GM19025 (cell line): Measurements from ENCODE around the gene CCDC197.

Experiments
- ATAC-seq: cut with Tn5 transposase; IDR thresholded peaks from one replicate; pipeline ENCODE4 v1.9.1; 2021; ENCODE audit warnings: mild to moderate bottlenecking, low read depth, moderate library complexity; ENCODE audit not compliant: unreplicated experiment

CCDC197 gene

DNA sequence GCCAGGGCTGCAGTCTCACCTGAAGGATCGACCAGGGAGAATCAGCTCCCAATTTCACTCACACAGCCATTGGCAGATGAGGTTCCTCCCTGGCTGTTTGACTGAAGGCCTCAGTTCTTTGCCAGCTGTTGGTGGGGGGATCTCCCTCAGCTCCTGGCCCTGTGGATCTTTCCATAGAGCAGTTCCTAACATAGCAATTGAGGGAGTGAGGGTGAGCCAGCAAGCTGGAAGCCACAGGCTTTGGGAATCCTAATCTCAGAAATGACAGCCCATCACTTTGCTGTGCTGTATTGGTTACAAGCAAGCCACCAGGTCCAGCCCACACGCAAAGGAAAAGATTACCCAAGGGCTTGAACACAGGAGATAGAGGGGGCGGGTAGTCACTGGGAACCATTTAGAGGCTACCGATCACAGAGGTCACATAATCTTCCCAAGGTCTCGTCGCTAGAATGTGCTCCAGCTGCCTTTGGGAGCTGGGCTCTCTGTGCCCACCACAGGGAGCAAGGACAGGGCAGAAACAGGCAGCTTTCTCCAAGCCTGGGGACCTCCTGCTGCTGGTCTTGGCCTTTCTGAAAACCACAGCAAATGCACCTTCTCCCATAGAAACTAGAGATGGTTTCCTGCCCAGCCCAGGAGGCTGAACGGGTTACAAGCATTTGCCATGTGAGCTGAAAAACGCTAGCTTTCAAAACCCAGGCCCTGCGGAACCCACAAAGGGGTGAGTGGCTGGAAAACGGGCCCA, 24.5 kb downstream of the CCDC197 start:
- no peak for ATAC-seq

GRCh38 chr14:94022532-94023411, 25.7 kb downstream of the CCDC197 start:
- ATAC-seq: no peak

DNA sequence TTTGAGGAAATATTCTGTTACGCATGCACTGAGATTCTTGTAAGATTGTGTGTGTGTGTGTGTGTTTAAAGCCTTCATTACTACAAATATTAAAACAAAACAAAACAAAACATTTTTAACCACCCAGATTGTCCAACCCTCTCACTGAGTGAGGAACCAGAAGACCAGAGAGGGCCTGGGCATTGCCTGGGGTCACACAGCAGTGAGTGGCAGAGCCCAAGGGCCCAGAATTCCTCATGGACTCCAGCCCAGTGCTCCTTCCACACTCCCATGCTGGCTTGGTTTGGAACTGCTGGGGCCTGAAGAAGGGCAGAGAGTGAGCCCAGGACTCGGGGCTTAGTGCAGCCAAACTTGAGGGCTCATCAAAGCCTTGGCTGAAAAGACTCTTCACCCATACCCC, 27.4 kb downstream of the CCDC197 start:
- ATAC-seq: no peak

- ATAC-seq: no peak
Observed at GRCh38 chr14:94025720-94026119, 28.6 kb downstream of the CCDC197 start.

DNA sequence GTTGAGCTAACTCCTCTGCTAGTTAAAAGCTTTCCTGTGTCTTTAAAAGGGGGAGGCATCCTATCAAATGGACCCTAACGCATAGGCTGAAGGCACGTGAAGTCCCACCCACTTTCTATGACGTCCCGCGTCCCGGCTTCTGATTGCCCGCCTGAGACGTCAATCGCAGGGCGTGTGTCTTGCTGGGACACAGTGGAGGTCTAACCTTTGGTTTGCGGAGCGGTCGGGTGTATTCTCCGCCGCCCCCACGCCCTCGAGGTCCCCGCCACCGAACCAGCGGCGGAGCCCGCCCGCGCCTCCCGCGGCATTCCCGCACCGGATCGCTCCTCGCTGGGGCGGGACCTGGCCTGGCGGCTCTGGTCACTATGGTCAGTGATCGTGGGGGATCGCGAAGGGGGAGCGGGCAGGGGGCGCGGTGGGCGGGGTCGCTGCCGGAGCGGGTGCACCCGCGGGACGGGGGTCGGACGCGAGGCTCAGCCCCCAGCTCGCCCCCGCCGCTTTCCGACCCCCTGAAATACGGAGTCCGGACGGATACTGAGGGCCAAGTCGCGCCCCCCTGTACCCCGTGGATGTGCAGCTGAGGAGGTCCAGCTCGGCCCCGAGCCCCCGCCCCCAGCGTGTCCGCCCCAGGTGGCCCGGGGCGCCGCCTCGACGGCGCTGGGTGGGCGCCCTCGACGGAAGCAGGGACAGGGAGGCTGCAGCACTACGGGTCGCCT, 29.2 kb downstream of the CCDC197 start, which contains the start of gene OTUB2:
Gene OTUB2 (plus strand): TSS at position 168 of the 716 bp plus-strand sequence. CDS start 198 bp downstream, at position 366.
- ATAC-seq: peak; percentile 99

DNA sequence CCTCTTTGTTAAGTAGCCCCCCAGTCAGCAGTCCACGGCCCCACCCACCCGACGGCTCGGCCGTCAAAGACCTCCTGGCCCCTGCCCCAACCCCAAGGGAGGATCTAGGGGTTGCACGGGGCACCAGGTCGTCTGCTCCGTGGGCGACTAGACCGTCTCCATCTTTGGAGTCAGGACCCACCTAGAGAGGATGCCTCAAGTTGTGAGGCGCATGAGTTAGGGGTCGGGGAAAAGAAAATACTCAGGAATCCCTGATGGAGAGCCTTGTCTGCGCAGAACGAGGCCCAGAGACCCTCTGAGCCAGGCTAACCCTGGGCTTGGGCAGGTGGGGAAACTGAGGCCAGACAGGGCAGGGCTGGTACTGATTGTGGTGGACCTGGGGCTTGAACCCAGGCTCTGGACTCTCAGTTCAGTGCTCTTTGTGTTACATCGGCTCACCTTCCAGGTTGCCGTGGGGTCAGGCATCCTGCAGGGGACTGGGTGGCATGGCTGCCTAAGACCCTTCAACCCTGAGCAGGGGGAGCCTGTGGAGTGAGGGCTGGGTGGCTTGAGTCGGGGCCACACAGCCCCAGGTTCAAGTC, 29.9 kb downstream of the CCDC197 start:
- ATAC-seq: no peak

DNA sequence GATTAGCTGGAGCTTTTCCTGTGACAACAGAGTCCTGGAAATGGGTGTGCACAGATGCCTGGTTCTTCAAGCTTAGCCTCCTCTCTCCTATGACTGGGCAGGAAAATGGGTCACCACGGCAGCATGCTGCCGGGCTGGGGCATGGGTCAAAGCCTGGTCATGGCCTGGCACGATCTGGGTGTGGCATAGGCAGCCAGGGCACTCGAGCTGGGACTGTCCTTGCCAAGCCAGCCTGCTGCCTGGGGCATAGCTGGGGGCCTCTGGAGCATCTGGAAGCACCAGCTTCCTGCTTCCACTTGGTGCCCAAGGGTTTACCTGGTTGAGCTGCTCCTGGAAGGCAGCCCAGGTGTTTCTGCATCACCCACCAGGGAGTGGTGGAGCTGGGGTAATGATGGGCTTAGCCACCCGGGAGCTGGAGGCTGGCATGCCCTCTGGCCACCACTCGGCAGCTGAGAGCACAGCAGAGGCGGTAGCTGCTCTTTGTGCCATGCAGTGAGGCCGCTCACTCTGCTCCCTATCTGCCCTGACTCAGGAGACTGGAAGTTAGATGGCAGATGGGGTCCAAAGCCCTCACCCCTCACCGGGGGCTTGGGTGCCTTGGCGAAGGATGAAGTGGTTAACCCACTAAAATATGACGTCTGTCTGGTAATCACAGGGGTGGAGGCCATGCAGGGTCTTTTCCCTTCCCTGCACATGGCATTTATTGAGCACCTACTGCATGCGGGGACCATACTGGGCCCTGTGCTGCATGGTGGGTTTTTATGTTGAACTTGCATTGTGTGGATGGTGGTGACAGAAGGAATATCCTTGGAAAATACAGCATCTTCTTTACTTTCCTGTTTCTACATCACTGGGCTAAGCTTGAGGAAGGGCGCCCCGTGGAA, 30.7 kb downstream of the CCDC197 start:
- no peak for ATAC-seq

DNA sequence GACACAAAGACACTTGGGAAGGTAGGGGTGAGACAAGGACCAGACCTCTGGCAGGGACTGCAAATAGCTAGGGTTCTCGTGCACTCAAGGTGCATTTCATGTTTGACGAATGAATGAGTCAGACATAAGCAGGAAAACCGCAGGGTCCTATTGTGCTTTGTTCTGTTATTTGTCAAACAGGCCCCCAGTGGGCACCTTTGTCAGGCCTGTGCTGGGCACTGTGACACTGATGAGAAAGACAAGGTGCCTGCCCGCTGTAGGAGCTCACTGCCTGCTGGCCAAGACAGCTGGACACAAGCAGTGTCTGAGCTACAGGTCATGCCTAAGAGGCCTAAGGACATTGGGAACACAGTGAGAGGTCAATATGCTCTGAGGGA, 31.3 kb downstream of the CCDC197 start:
- ATAC-seq: no peak

DNA sequence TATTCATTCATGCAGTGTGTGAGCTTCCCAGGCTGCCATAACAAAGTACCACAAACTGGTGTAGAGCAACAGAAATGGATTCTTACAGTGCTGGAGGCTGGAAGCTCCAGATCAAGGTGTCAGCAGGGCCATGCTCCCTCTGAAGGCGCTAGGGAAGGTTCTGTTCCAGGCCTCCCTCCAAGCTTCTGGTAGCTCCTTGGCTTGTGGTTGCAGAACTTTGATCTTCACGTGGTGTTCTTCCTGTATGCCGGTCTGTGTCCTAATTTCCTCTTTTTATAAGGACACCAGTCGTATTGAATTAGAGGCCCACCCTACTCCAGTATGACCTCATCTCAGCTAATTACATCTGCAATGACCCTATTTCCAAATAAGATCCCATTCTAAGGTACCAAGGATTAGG, 32.2 kb downstream of the CCDC197 start:
- ATAC-seq: no peak

GRCh38 chr14:94029671-94030203, 32.6 kb downstream of the CCDC197 start:
- no peak for ATAC-seq

- no peak for ATAC-seq
Observed at GRCh38 chr14:94030571-94030970, 33.5 kb downstream of the CCDC197 start.

DNA sequence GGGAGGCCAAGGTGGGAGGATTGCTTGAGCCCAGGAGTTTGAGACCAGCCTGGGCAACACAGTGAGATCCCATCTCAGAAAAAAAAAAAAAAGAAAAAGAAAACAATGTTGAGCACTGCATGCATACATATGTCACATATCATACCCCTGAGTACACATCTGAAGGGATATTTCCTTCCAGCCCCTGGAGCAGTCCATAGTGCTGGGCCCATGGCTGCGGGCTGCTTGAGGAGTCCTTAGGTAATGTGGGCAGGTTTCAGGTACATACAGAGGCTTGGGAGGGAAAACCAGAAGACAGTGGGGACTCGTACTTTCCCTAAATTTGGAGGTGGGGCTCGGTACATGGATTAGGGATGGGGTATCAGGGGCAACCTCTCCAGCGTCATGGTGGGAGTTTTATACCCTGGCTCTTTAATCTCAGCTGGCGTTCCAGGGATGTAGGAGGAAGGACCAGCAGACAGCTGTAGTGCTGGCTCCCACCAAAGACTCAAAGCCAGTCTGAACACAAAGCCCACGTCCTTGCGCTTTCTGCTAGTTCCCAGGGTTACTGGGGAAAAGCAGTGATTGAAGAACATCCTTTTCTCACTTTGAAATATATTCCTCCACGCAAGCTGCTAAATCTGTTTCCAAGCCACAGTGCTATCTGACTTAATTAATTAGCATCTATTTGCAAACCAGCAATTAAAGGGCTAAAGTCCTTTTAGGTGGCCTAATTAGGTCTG, 34.2 kb downstream of the CCDC197 start:
- ATAC-seq: no peak

DNA sequence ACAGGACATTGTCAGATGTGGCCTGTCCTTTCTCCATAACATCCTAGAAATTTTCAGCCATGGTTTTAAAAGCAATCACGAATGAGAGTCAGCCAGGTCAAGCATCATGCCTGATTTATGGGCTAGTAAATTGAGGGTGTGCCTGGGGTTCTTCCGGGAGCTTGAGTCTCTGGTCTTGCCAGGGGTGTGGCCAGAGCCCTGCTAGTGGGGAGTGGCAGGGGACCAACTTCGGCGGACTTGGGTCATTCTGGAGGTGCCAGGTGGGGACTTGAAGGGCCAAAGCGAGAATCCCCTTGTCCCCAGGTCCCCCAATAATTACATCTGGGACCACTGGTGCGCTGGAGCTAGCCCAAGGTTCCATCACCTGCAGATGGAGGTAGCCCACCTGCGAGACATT, 34.8 kb downstream of the CCDC197 start:
- no peak for ATAC-seq

DNA sequence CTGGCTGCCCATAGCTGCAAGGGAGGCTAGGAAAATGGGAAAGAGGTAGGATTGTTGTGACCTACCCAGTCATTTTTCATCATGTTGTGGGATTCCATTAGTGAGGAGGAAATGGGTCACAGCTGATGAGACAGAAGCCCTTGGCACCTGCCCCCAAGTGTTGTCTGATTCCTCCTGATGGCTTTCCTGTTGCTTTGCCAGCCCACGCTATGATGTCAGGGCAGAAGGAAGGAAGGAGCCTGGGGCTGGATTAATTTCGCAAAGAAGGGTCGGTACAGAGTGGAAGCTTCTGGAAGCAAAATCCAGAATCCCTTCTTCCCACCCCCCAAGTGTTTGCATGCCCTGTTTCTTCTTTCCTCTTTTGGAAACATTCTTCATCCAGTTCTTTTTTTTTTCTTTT, 37.8 kb downstream of the CCDC197 start:
- ATAC-seq: no peak

GRCh38 chr14:94036313-94037167, 39.4 kb downstream of the CCDC197 start:
- peak; percentile 80 for ATAC-seq

DNA sequence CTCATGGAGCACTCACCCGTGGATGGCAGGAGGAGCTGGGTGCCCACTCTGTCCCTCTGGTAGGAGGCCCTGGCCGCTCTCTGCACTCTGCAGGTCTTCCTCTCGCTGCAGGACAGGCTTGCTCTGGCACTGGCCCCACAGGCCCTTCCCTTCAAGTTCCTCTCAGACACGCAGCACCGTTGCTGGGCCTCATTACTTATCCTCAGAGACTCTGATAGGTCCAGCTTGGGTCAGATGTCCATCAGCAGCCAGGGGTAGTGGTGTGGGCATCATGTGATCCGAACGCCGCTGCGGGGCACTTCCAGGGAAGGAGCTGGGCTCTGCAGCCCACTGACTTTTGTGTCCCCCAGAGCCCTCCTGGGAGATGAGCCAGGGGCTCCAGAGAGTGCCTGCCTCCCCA, 40.9 kb downstream of the CCDC197 start:
- no peak for ATAC-seq

DNA sequence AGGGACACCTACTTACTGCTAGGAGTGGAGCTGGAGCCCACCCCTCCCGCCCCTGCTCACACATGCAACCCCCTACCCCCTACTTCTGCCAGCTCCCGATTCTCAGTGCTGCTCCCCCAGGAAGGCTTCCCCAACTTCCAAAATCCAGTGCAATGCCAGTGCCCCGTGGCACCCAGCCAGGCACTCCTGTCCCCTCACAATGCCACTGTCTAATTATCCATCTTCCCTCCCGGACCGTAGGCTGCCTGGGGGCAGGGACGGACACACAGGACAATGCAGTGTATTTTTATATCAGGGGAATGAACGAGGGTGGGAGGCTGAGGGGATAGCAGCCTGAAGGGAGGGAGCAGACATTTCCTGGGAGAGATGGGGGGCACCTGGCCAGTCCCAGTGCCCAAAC, 41.4 kb downstream of the CCDC197 start:
- no peak for ATAC-seq
